ENCODE measurements around the gene BLACAT1. TPM values are rescaled to one million over a fixed set of nuclear protein-coding genes. Genes with fewer than 3 reads are reported as not detected.

BLACAT1 gene
- total and polyA plus RNA-seq, 2 of the 13 experiments (the other 11 are each of a cell fraction or from before 2014, with no cell fraction given), result 1.2 to 2.8 TPM

DNA sequence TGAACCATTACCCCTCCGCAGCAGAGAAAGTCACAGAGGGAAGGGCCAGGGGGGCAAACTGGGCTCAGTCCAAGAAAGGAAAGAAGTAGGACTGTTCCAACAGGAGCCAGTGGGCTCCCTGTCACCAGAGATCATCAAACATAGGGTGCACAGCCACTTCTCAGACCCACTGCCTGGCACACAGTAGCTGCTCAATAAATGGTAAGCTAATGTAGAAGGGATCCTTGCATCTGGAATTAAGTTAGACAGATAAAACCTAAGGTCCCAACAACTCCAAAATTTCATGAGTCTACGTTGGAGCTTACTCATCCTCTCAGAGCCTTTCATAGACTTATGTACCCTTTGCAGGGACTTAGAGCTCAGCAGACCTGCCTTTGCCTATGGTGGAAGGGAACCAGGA, 3.5 kb downstream of the BLACAT1 start:
- ChIA-PET CTCF (ENCODE audit: low intra/inter-chr PET ratio, low total read pairs) (no interaction called here), POLR2A (interaction anchor here (6.2 kb wide), 1 partner anchor 12 kb away, joined by 95 read pairs; no protein-coding TSS in a partner anchor)
- Histone ChIP-seq H3K4me3 (replicated peaks in 1 of 3; ENCODE audit: insufficient read depth in 1 of 3, low read depth in 2 of 3, low read length in 3 of 3) (no peak overlapping the region), H4K20me1 (ENCODE audit: insufficient read depth, low read length) (no peaks in the 10 kb centered on the region), H3K9ac (ENCODE audit: insufficient read depth, low read depth, low read length) (no peak overlapping the region), H3K9me3 (ENCODE audit: low read length) (no peaks in the 10 kb centered on the region), H3K27ac (ENCODE audit: extremely low read length, insufficient read depth, low read length) (no peak overlapping the region), H3K79me2 (ENCODE audit: insufficient read depth, low read length) (peaks cover 23% of the 10 kb centered on the region), H3K27me3 (ENCODE audit: control insufficient read depth in 1 of 2, insufficient read depth in 2 of 2, low read length in 2 of 2) (peaks cover 0 to 46% of the 10 kb centered on the region in 2 experiments; a peak in 4 of 5 replicates), H3K36me3 (replicated peaks in 1 of 2; ENCODE audit: control insufficient read depth in 1 of 2, insufficient read depth in 2 of 2, low read length in 2 of 2) (no peaks in the 10 kb centered on the region), H3K4me2 (ENCODE audit: low read depth, low read length) (no peak overlapping the region), H2AFZ (ENCODE audit: low read length) (no peak overlapping the region), H3K4me1 (ENCODE audit: insufficient read depth, low read length) (peaks cover 63% of the 10 kb centered on the region)
- WGBS (ENCODE audit: low lambda C conversion rate), result 50% methylated on average over 2 of the region's 2 CpGs
- no peak for DNase-seq (ENCODE audit: low spot score)
- TF ChIP-seq IKZF1 (IDR thresholded peaks at IDR 0.05) (no peak), GPN1 (CRISPR knock-in tag; IDR thresholded peaks at IDR 0.05; ENCODE audit: borderline replicate concordance) (no peak), ZNF441 (CRISPR knock-in tag; IDR thresholded peaks at IDR 0.05; ENCODE audit: borderline replicate concordance) (no peak), ZMAT3 (CRISPR knock-in tag; conservative IDR thresholded peaks at IDR 0.05) (no peak), EED (CRISPR knock-in tag; IDR thresholded peaks at IDR 0.05) (no peak)
- BruUV-seq (replicated peaks), result no TSS peak
- in situ Hi-C loops (cut with HindIII; ENCODE audit: extremely low pct_ligation_motif_present, low pct_unique_long_range_greater_than_20kb), result no loop called here
- ATAC-seq, result no peak
- intact Hi-C loops (cut with micrococcal nuclease; ENCODE audit: unreplicated experiment), result loop anchor here (10.0 kb wide), 1 partner anchor 118 kb away; no protein-coding TSS in a partner anchor
- no peak for FAIRE-seq

DNA sequence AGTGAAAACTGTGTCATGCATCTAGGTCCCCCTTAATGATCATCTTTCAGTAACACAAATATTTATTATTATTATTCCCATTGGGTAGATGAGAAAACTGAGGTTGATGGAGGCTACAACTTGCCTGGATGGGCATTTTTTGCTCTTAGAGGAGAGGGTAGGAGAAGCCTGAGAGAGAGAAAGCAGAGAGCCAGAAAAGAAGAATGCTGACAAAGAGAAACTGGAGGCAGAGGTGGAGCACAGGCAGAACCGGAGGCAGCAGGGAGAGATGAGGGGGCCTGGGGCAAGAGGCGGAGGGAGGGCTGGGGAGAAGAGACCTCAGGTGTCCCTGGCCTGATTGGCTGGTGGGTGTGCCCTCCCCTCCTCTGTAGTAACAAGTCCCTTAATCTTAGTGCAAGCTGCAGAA, 4.1 kb downstream of the BLACAT1 start:
- Histone ChIP-seq H4K20me1 (ENCODE audit: insufficient read depth, low read length) (no peaks in the 10 kb centered on the region), H2AFZ (ENCODE audit: low read length) (no peak overlapping the region), H3K27me3 (ENCODE audit: control insufficient read depth in 1 of 2, insufficient read depth in 2 of 2, low read length in 2 of 2) (peaks cover 0 to 43% of the 10 kb centered on the region in 2 experiments; a peak in 4 of 5 replicates), H3K9ac (ENCODE audit: insufficient read depth, low read depth, low read length) (no peak overlapping the region), H3K4me3 (replicated peaks in 1 of 3; ENCODE audit: insufficient read depth in 1 of 3, low read depth in 2 of 3, low read length in 3 of 3) (no peak overlapping the region), H3K4me1 (ENCODE audit: insufficient read depth, low read length) (peaks cover 66% of the 10 kb centered on the region), H3K9me3 (ENCODE audit: low read length) (no peaks in the 10 kb centered on the region), H3K4me2 (ENCODE audit: low read depth, low read length) (peak overlapping the region; percentile 99; the same call in 1 of the 2 replicates), H3K27ac (ENCODE audit: extremely low read length, insufficient read depth, low read length) (no peak overlapping the region), H3K36me3 (replicated peaks in 1 of 2; ENCODE audit: control insufficient read depth in 1 of 2, insufficient read depth in 2 of 2, low read length in 2 of 2) (no peaks in the 10 kb centered on the region; a peak in 1 of 5 replicates), H3K79me2 (ENCODE audit: insufficient read depth, low read length) (peaks cover 24% of the 10 kb centered on the region)
- DNase-seq (ENCODE audit: low spot score), result no peak
- in situ Hi-C loops (cut with HindIII; ENCODE audit: extremely low pct_ligation_motif_present, low pct_unique_long_range_greater_than_20kb), result no loop called here
- POLR2A ChIA-PET, result interaction anchor here (6.2 kb wide), 1 partner anchor 12 kb away, joined by 95 read pairs; no protein-coding TSS in a partner anchor
- no peak for FAIRE-seq
- BruUV-seq (replicated peaks), result no TSS peak
- ATAC-seq, result no peak
- WGBS (ENCODE audit: low lambda C conversion rate), result 47% methylated on average over 2 of the region's 2 CpGs
- CTCF ChIA-PET (ENCODE audit: low intra/inter-chr PET ratio, low total read pairs), result no interaction called here
- intact Hi-C loops (cut with micrococcal nuclease; ENCODE audit: unreplicated experiment), result loop anchor here (2.0 to 10.0 kb wide), 2 partner anchors 33 to 117 kb away; no protein-coding TSS in a partner anchor
- TF ChIP-seq HNF4A (CRISPR knock-in tag; IDR thresholded peaks at IDR 0.05) (no peak), ZNF17 (CRISPR knock-in tag; IDR thresholded peaks at IDR 0.05) (no peak), MTA3 (CRISPR knock-in tag; IDR thresholded peaks at IDR 0.05) (no peak)
- TF ChIP-seq, protein P1, sequence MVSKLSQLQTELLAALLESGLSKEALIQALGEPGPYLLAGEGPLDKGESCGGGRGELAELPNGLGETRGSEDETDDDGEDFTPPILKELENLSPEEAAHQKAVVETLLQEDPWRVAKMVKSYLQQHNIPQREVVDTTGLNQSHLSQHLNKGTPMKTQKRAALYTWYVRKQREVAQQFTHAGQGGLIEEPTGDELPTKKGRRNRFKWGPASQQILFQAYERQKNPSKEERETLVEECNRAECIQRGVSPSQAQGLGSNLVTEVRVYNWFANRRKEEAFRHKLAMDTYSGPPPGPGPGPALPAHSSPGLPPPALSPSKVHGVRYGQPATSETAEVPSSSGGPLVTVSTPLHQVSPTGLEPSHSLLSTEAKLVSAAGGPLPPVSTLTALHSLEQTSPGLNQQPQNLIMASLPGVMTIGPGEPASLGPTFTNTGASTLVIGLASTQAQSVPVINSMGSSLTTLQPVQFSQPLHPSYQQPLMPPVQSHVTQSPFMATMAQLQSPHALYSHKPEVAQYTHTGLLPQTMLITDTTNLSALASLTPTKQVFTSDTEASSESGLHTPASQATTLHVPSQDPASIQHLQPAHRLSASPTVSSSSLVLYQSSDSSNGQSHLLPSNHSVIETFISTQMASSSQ (IDR thresholded peaks at IDR 0.05; ENCODE audit: low read depth), result no peak
- TF ChIP-seq, protein P1 (CRISPR knock-in tag; IDR thresholded peaks at IDR 0.05; ENCODE audit: borderline replicate concordance), result no peak
- TF ChIP-seq, protein P2, sequence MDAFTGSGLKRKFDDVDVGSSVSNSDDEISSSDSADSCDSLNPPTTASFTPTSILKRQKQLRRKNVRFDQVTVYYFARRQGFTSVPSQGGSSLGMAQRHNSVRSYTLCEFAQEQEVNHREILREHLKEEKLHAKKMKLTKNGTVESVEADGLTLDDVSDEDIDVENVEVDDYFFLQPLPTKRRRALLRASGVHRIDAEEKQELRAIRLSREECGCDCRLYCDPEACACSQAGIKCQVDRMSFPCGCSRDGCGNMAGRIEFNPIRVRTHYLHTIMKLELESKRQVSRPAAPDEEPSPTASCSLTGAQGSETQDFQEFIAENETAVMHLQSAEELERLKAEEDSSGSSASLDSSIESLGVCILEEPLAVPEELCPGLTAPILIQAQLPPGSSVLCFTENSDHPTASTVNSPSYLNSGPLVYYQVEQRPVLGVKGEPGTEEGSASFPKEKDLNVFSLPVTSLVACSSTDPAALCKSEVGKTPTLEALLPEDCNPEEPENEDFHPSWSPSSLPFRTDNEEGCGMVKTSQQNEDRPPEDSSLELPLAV (CRISPR knock-in tag; conservative IDR thresholded peaks at IDR 0.05; ENCODE audit: low read depth), result no peak
- TF ChIP-seq, protein P3, sequence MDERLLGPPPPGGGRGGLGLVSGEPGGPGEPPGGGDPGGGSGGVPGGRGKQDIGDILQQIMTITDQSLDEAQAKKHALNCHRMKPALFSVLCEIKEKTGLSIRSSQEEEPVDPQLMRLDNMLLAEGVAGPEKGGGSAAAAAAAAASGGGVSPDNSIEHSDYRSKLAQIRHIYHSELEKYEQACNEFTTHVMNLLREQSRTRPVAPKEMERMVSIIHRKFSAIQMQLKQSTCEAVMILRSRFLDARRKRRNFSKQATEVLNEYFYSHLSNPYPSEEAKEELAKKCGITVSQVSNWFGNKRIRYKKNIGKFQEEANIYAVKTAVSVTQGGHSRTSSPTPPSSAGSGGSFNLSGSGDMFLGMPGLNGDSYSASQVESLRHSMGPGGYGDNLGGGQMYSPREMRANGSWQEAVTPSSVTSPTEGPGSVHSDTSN (CRISPR knock-in tag; IDR thresholded peaks at IDR 0.05), result no peak

Measured in HepG2 (cell line).